GM12878 (cell line): ENCODE data around the gene GRIK4. TPM values are rescaled to one million over a fixed set of nuclear protein-coding genes. Genes with fewer than 3 reads are reported as not detected.
A peak's percentile ranks its signal among the peaks of the same experiment; 100 is the strongest.

Source experiments
- ATAC-seq: fragments of 200-7000 bp; cut with Tn5 transposase; 3 replicates; pipeline ENCODE4 v1.9.1; 2020; ENCODE audit warnings: mild to moderate bottlenecking, moderate library complexity
- BruUV-seq: library from RNA; stranded (reverse); fragments of 400-500 nt; replicated peaks from 2 replicates; lab custom pipeline; 2021; lab: Mats Ljungman, UMichigan
- CTCF ChIA-PET: fragments of 300-600 bp; sonication (Branson Sonifier 250); formaldehyde crosslinking; extraction: SDS; loops from one replicate; lab custom pipeline; 2021; ENCODE audit warnings: inconsistent platforms; lab: Yijun Ruan, JAX
- POLR2A ChIA-PET: fragments of 350-600 bp; formaldehyde crosslinking; extraction: SDS; loops from one replicate; lab custom pipeline; 2021; ENCODE audit warnings: inconsistent platforms; lab: Charles Lee
- RAD21 ChIA-PET: fragments of 300-600 bp; sonication (Branson Sonifier 250); formaldehyde crosslinking; loops from one replicate; lab custom pipeline; 2023; ENCODE audit warnings: antibody characterized with exemption; ENCODE audit not compliant: unreplicated experiment; lab: Charles Lee
- SMC1A ChIA-PET: fragments of 300-600 bp; sonication (Branson Sonifier 250); formaldehyde crosslinking; loops from one replicate; lab custom pipeline; 2023; ENCODE audit not compliant: unreplicated experiment, uncharacterized antibody; lab: Charles Lee
- DNase-seq: peaks from one replicate; pipeline ENCODE4 v3.0.0-alpha.2; 2011; ENCODE audit warnings: low read depth, low spot score
- FAIRE-seq: peaks from 3 replicates; lab custom pipeline; 2011; peaks lifted over from hg19 to GRCh38; lab: Jason Lieb, UNC
- H2AFZ ChIP-seq: 2 replicates; pipeline ENCODE4 v1.6.0; 2011; ENCODE audit warnings: low read depth, low read length, control low read depth; ENCODE audit not compliant: control insufficient read depth
- H3K27ac ChIP-seq: 2 replicates; pipeline ENCODE4 v1.5.1; 2011; ENCODE audit warnings: control low read depth; ENCODE audit not compliant: control insufficient read depth, insufficient read depth
- H3K27me3 ChIP-seq, 2 experiments: replicated peaks in 1 of 2; 2 replicates each; pipeline versions ENCODE4 v1.6.0 to v1.6.1; 2011; ENCODE audit warnings: low read length in 1 of 2; ENCODE audit not compliant: control insufficient read depth in 2 of 2, insufficient read depth in 2 of 2
- H3K36me3 ChIP-seq, 2 experiments: 2 replicates each; pipeline ENCODE4 v1.5.1; 2011; ENCODE audit warnings: low read length in 1 of 2; ENCODE audit not compliant: control insufficient read depth in 2 of 2, insufficient read depth in 2 of 2
- H3K4me1 ChIP-seq: 2 replicates; pipeline ENCODE4 v1.6.1; 2011; ENCODE audit warnings: mild to moderate bottlenecking, low read length, moderate library complexity, mixed read lengths; ENCODE audit not compliant: control insufficient read depth, insufficient read depth
- H3K4me2 ChIP-seq: 2 replicates; pipeline ENCODE4 v1.6.0; 2011; ENCODE audit warnings: control low read depth; ENCODE audit not compliant: control insufficient read depth, insufficient read depth
- H3K4me3 ChIP-seq: fragments of 200-600 bp; sonication (generic); 2 replicates; pipeline ENCODE4 v1.5.1; 2016
- H3K79me2 ChIP-seq: 2 replicates; pipeline ENCODE4 v1.6.0; 2011; ENCODE audit warnings: low read length; ENCODE audit not compliant: control insufficient read depth, insufficient read depth
- H3K9ac ChIP-seq: 2 replicates; pipeline ENCODE4 v1.8.0; 2011; ENCODE audit warnings: low read length, control low read depth, mixed read lengths; ENCODE audit not compliant: control insufficient read depth, insufficient read depth
- H3K9me3 ChIP-seq: replicated peaks from 3 replicates; pipeline ENCODE4 v1.5.1; 2011; ENCODE audit warnings: mild to moderate bottlenecking, low read length; ENCODE audit not compliant: control insufficient read depth, insufficient read depth
- H4K20me1 ChIP-seq: 2 replicates; pipeline ENCODE4 v1.6.0; 2011; ENCODE audit not compliant: control insufficient read depth, insufficient read depth
- BMI1 ChIP-seq: fragments of 450-650 bp; IDR thresholded peaks from 2 replicates; pipeline ENCODE4 v1.6.1; 2016; ENCODE audit warnings: mild to moderate bottlenecking, moderate library complexity, borderline replicate concordance
- CEBPB ChIP-seq, 2 experiments: fragments of 150-350 bp in 1 of 2; IDR thresholded peaks; 2 replicates each; pipeline ENCODE4 v1.6.1; 2012 to 2014; ENCODE audit warnings: low read depth in 2 of 2, low read length in 2 of 2, borderline replicate concordance in 1 of 2, inconsistent platforms in 1 of 2
- CREB1 ChIP-seq: IDR thresholded peaks from 2 replicates; pipeline ENCODE4 v1.6.1; 2012; ENCODE audit warnings: low read depth, mild to moderate bottlenecking, inconsistent platforms
- CTCF ChIP-seq, 3 experiments: IDR thresholded peaks in 2 of 3; conservative IDR thresholded peaks in 1 of 3; 2 replicates each; pipeline ENCODE4 v1.5.1; 2011; ENCODE audit warnings: low read depth in 3 of 3, low read length in 3 of 3, mild to moderate bottlenecking in 3 of 3, control low read depth in 2 of 3, moderate library complexity in 2 of 3, inconsistent platforms in 1 of 3, mixed read lengths in 1 of 3; ENCODE audit not compliant: control insufficient read depth in 2 of 3, insufficient read depth in 1 of 3; ENCODE audit errors: extremely low read depth in 1 of 3
- EGR1 ChIP-seq, 2 experiments: IDR thresholded peaks; 1 replicate in 1 of 2; 2 replicates in 1 of 2; pipeline ENCODE4 v1.6.1; 2011 to 2012; ENCODE audit warnings: low read depth in 2 of 2, low read length in 2 of 2, borderline replicate concordance in 1 of 2, mild to moderate bottlenecking in 1 of 2, moderate library complexity in 1 of 2
- EP300 ChIP-seq, 2 experiments: fragments of 150-350 bp in 1 of 2; IDR thresholded peaks; 2 replicates each; pipeline ENCODE4 v1.6.1; 2011 to 2012; ENCODE audit warnings: low read depth in 2 of 2, low read length in 2 of 2, borderline replicate concordance in 1 of 2, improper control_type of control experiment in 1 of 2, inconsistent platforms in 1 of 2; ENCODE audit not compliant: control insufficient read depth in 1 of 2
- FOS ChIP-seq: IDR thresholded peaks from 3 replicates; pipeline ENCODE4 v1.6.1; 2011; ENCODE audit warnings: borderline replicate concordance; ENCODE audit not compliant: insufficient read length; ENCODE audit errors: extremely low read depth
- GABPA ChIP-seq: IDR thresholded peaks from 2 replicates; pipeline ENCODE4 v1.6.1; 2014; ENCODE audit warnings: antibody characterized with exemption, low read depth, mild to moderate bottlenecking, inconsistent platforms
- HSF1 ChIP-seq: fragments of 150-350 bp; IDR thresholded peaks from 2 replicates; pipeline ENCODE4 v1.6.1; 2014; ENCODE audit warnings: mild to moderate bottlenecking, low read depth, low read length
- IKZF2 ChIP-seq, 2 experiments: fragments of 450-650 bp; IDR thresholded peaks; 2 replicates each; pipeline ENCODE4 v1.6.1; 2017; ENCODE audit warnings: mild to moderate bottlenecking in 2 of 2, moderate library complexity in 2 of 2
- PAX5 ChIP-seq: IDR thresholded peaks from 2 replicates; pipeline ENCODE4 v1.6.1; 2011; ENCODE audit warnings: low read depth, low read length, borderline replicate concordance
- POLR2AphosphoS5 ChIP-seq: IDR thresholded peaks from 2 replicates; pipeline ENCODE4 v1.6.1; 2011; ENCODE audit warnings: mild to moderate bottlenecking, low read length, inconsistent platforms
- RCOR1 ChIP-seq: conservative IDR thresholded peaks from 2 replicates; pipeline ENCODE4 v1.6.1; 2012; ENCODE audit warnings: low read depth, low read length, improper control_type of control experiment
- RELB ChIP-seq: fragments of 450-650 bp; IDR thresholded peaks from 2 replicates; pipeline ENCODE4 v1.6.1; 2017; ENCODE audit warnings: low read depth, mild to moderate bottlenecking, moderate library complexity
- STAT3 ChIP-seq: IDR thresholded peaks from 2 replicates; pipeline ENCODE4 v1.6.1; 2011; ENCODE audit warnings: low read depth, low read length, improper control_type of control experiment
- YY1 ChIP-seq: IDR thresholded peaks from 2 replicates; pipeline ENCODE4 v1.6.1; 2011; ENCODE audit warnings: low read depth, mild to moderate bottlenecking, low read length
- ZSCAN29 ChIP-seq: fragments of 450-650 bp; IDR thresholded peaks from 2 replicates; pipeline ENCODE4 v1.6.1; 2017; ENCODE audit warnings: mild to moderate bottlenecking, moderate library complexity
- ZZZ3 ChIP-seq: IDR thresholded peaks from 2 replicates; pipeline ENCODE4 v1.6.1; 2011; ENCODE audit warnings: low read depth; ENCODE audit not compliant: control insufficient read depth, insufficient read length
- WGBS: methylation state at CpG from one replicate; pipeline ENCODE4 v1.1.6; 2016; ENCODE audit warnings: low lambda C conversion rate; ENCODE audit not compliant: insufficient replicate concordance, insufficient coverage; ENCODE audit errors: missing lambda C conversion rate; 5-methylcytosine and 5-hydroxymethylcytosine counted together
- in situ Hi-C: fragments of 300-500 bp; cut with MboI; formaldehyde crosslinking; loops from 9 replicates; pipeline ENCODE4 v1.14.3; 2018; ENCODE audit warnings: mixed read lengths
- intact Hi-C: fragments of 100-400 bp; cut with micrococcal nuclease; formaldehyde crosslinking; loops from one replicate; pipeline ENCODE4 v1.14.2; 2022; ENCODE audit not compliant: unreplicated experiment
- polyA plus RNA-seq, 11 experiments: library from polyadenylated mRNA; depleted of rRNA in 4 of 11; unstranded in 6 of 11; stranded (reverse) in 5 of 11; fragments of >200 nt; fragmentation: Nextera tagmentation in 4 of 11; fragmentation: Illumina TruSeq in 1 of 11; extraction: Ambion mirVana in 4 of 11; extraction: Trizol in 1 of 11; gene quantifications; 1 replicate in 1 of 11; 2 replicates in 10 of 11; pipeline versions ENCODE4 v1.2.1 to v1.2.3, GENCODE V29; 2011 to 2016; ENCODE audit warnings: inconsistent platforms in 2 of 11, missing spikeins in 2 of 11, low read depth in 1 of 11
- total RNA-seq, 4 experiments: library from RNA; depleted of rRNA in 3 of 4; stranded (reverse); fragments of >200 nt in 3 of 4; fragmentation: Illumina TruSeq in 1 of 4; extraction: Trizol in 1 of 4; gene quantifications; 2 replicates each; pipeline versions ENCODE4 v1.2.1 to v1.2.3, GENCODE V29; 2013 to 2021
- TF ChIP-seq, protein P1 (sequence below): fragments of 450-650 bp; IDR thresholded peaks from 2 replicates; pipeline ENCODE4 v1.6.1; 2016; ENCODE audit warnings: mild to moderate bottlenecking

The GRIK4 gene
- total and polyA plus RNA-seq, 10 of the 15 experiments (the other 5 are each of a cell fraction or from before 2014, with no cell fraction given) = 0.33 to 3.6 (median 0.72) TPM

GRCh38 chr11:120800206-120800605, 288.7 kb downstream of the GRIK4 start:
- no TSS peak for BruUV-seq
- in situ Hi-C loops (no loop called here), intact Hi-C loops (loop anchor here (10.0 kb wide), 3 partner anchors 115 to 315 kb away; no protein-coding TSS in a partner anchor)
- no peak overlapping the region for H3K4me2 ChIP-seq
- no peaks in the 10 kb centered on the region for H4K20me1 ChIP-seq
- H3K9ac ChIP-seq = no peak overlapping the region
- 14% methylated on average over 7 of the region's 7 CpGs for WGBS
- no peaks in the 10 kb centered on the region; a peak in 1 of 4 replicates for H3K36me3 ChIP-seq
- DNase-seq = no peak
- no peaks in the 10 kb centered on the region for H3K79me2 ChIP-seq
- CTCF ChIA-PET = interaction anchor here (0.7 to 0.9 kb wide), 2 partner anchors 27 to 115 kb away, joined by 3 to 4 read pairs; no protein-coding TSS in a partner anchor
- no peak overlapping the region for H2AFZ ChIP-seq
- no peaks in the 10 kb centered on the region for H3K27me3 ChIP-seq
- peak; percentile 68 for ATAC-seq
- POLR2A ChIA-PET = no interaction called here
- RAD21 ChIA-PET = interaction anchor here (1.5 kb wide), 1 partner anchor 115 kb away, joined by 5 read pairs; no protein-coding TSS in a partner anchor
- no peaks in the 10 kb centered on the region for H3K4me1 ChIP-seq
- SMC1A ChIA-PET = no interaction called here
- no peak overlapping the region for H3K4me3 ChIP-seq
- no peak for FAIRE-seq
- H3K9me3 ChIP-seq = no peaks in the 10 kb centered on the region
- H3K27ac ChIP-seq = no peak overlapping the region
- TF ChIP-seq GABPA (no peak), PAX5 (no peak), EP300 (IDR thresholded peaks at IDR 0.05; ENCODE audit: borderline replicate concordance in 1 of 2, control insufficient read depth in 1 of 2, low read depth in 2 of 2, low read length in 2 of 2) (no peak), HSF1 (no peak), BMI1 (no peak), STAT3 (no peak), CREB1 (no peak), FOS (no peak), POLR2AphosphoS5 (no peak), RCOR1 (no peak), EGR1 (IDR thresholded peaks at IDR 0.05; ENCODE audit: borderline replicate concordance in 1 of 2, low read depth in 2 of 2, low read length in 2 of 2) (no peak), ZZZ3 (no peak), ZSCAN29 (no peak), YY1 (no peak), RELB (no peak), IKZF2 (IDR thresholded peaks at IDR 0.05) (no peak), CTCF (IDR thresholded peaks at IDR 0.05 in 2 of 3, conservative IDR thresholded peaks at IDR 0.05 in 1 of 3; ENCODE audit: control insufficient read depth in 2 of 3, extremely low read depth in 1 of 3, insufficient read depth in 1 of 3, low read depth in 3 of 3, low read length in 3 of 3) (no peak), CEBPB (IDR thresholded peaks at IDR 0.05; ENCODE audit: borderline replicate concordance in 1 of 2, low read depth in 2 of 2, low read length in 2 of 2) (no peak)
- TF ChIP-seq, protein P1, sequence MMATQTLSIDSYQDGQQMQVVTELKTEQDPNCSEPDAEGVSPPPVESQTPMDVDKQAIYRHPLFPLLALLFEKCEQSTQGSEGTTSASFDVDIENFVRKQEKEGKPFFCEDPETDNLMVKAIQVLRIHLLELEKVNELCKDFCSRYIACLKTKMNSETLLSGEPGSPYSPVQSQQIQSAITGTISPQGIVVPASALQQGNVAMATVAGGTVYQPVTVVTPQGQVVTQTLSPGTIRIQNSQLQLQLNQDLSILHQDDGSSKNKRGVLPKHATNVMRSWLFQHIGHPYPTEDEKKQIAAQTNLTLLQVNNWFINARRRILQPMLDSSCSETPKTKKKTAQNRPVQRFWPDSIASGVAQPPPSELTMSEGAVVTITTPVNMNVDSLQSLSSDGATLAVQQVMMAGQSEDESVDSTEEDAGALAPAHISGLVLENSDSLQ = no peak
